GM12878 (cell line): Measurements from ENCODE around the gene RPS6KA5. TPM values are rescaled to one million over a fixed set of nuclear protein-coding genes. Genes with fewer than 3 reads are reported as not detected.

ENCODE experiments used
- ATAC-seq: fragments of 200-7000 bp; cut with Tn5 transposase; 3 replicates; pipeline ENCODE4 v1.9.1; 2020; ENCODE audit warnings: mild to moderate bottlenecking, moderate library complexity
- BruUV-seq: library from RNA; stranded (reverse); fragments of 400-500 nt; replicated peaks from 2 replicates; lab custom pipeline; 2021; lab: Mats Ljungman, UMichigan
- CTCF ChIA-PET: fragments of 300-600 bp; sonication (Branson Sonifier 250); formaldehyde crosslinking; extraction: SDS; loops from one replicate; lab custom pipeline; 2021; ENCODE audit warnings: inconsistent platforms; lab: Yijun Ruan, JAX
- POLR2A ChIA-PET: fragments of 350-600 bp; formaldehyde crosslinking; extraction: SDS; loops from one replicate; lab custom pipeline; 2021; ENCODE audit warnings: inconsistent platforms; lab: Charles Lee
- RAD21 ChIA-PET: fragments of 300-600 bp; sonication (Branson Sonifier 250); formaldehyde crosslinking; loops from one replicate; lab custom pipeline; 2023; ENCODE audit warnings: antibody characterized with exemption; ENCODE audit not compliant: unreplicated experiment; lab: Charles Lee
- SMC1A ChIA-PET: fragments of 300-600 bp; sonication (Branson Sonifier 250); formaldehyde crosslinking; loops from one replicate; lab custom pipeline; 2023; ENCODE audit not compliant: unreplicated experiment, uncharacterized antibody; lab: Charles Lee
- DNase-seq: peaks from one replicate; pipeline ENCODE4 v3.0.0-alpha.2; 2011; ENCODE audit warnings: low read depth, low spot score
- FAIRE-seq: peaks from 3 replicates; lab custom pipeline; 2011; peaks lifted over from hg19 to GRCh38; lab: Jason Lieb, UNC
- H2AFZ ChIP-seq: 2 replicates; pipeline ENCODE4 v1.6.0; 2011; ENCODE audit warnings: low read depth, low read length, control low read depth; ENCODE audit not compliant: control insufficient read depth
- H3K27ac ChIP-seq: 2 replicates; pipeline ENCODE4 v1.5.1; 2011; ENCODE audit warnings: control low read depth; ENCODE audit not compliant: control insufficient read depth, insufficient read depth
- H3K27me3 ChIP-seq, 2 experiments: replicated peaks in 1 of 2; 2 replicates each; pipeline versions ENCODE4 v1.6.0 to v1.6.1; 2011; ENCODE audit warnings: low read length in 1 of 2; ENCODE audit not compliant: control insufficient read depth in 2 of 2, insufficient read depth in 2 of 2
- H3K36me3 ChIP-seq, 2 experiments: 2 replicates each; pipeline ENCODE4 v1.5.1; 2011; ENCODE audit warnings: low read length in 1 of 2; ENCODE audit not compliant: control insufficient read depth in 2 of 2, insufficient read depth in 2 of 2
- H3K4me1 ChIP-seq: 2 replicates; pipeline ENCODE4 v1.6.1; 2011; ENCODE audit warnings: mild to moderate bottlenecking, low read length, moderate library complexity, mixed read lengths; ENCODE audit not compliant: control insufficient read depth, insufficient read depth
- H3K4me2 ChIP-seq: 2 replicates; pipeline ENCODE4 v1.6.0; 2011; ENCODE audit warnings: control low read depth; ENCODE audit not compliant: control insufficient read depth, insufficient read depth
- H3K4me3 ChIP-seq: fragments of 200-600 bp; sonication (generic); 2 replicates; pipeline ENCODE4 v1.5.1; 2016
- H3K79me2 ChIP-seq: 2 replicates; pipeline ENCODE4 v1.6.0; 2011; ENCODE audit warnings: low read length; ENCODE audit not compliant: control insufficient read depth, insufficient read depth
- H3K9ac ChIP-seq: 2 replicates; pipeline ENCODE4 v1.8.0; 2011; ENCODE audit warnings: low read length, control low read depth, mixed read lengths; ENCODE audit not compliant: control insufficient read depth, insufficient read depth
- H3K9me3 ChIP-seq: replicated peaks from 3 replicates; pipeline ENCODE4 v1.5.1; 2011; ENCODE audit warnings: mild to moderate bottlenecking, low read length; ENCODE audit not compliant: control insufficient read depth, insufficient read depth
- H4K20me1 ChIP-seq: 2 replicates; pipeline ENCODE4 v1.6.0; 2011; ENCODE audit not compliant: control insufficient read depth, insufficient read depth
- BRCA1 ChIP-seq: IDR thresholded peaks from 2 replicates; pipeline ENCODE4 v1.6.1; 2011; ENCODE audit warnings: low read depth, low read length, improper control_type of control experiment
- EED ChIP-seq: sonication (generic); IDR thresholded peaks from 2 replicates; pipeline ENCODE4 v1.6.1; 2016; ENCODE audit warnings: antibody characterized with exemption, low read depth
- IKZF2 ChIP-seq, 2 experiments: fragments of 450-650 bp; IDR thresholded peaks; 2 replicates each; pipeline ENCODE4 v1.6.1; 2017; ENCODE audit warnings: mild to moderate bottlenecking in 2 of 2, moderate library complexity in 2 of 2
- SMAD5 ChIP-seq: IDR thresholded peaks from 2 replicates; pipeline ENCODE4 v1.6.1; 2016; ENCODE audit warnings: antibody characterized with exemption, low read depth
- SPI1 ChIP-seq: IDR thresholded peaks from 2 replicates; pipeline ENCODE4 v1.6.1; 2011; ENCODE audit warnings: low read depth, mild to moderate bottlenecking, low read length, moderate library complexity, borderline replicate concordance; ENCODE audit not compliant: insufficient read depth
- YBX1 ChIP-seq: fragments of 450-650 bp; IDR thresholded peaks from 2 replicates; pipeline ENCODE4 v1.6.1; 2016; ENCODE audit warnings: antibody characterized with exemption
- WGBS: methylation state at CpG from one replicate; pipeline ENCODE4 v1.1.6; 2016; ENCODE audit warnings: low lambda C conversion rate; ENCODE audit not compliant: insufficient replicate concordance, insufficient coverage; ENCODE audit errors: missing lambda C conversion rate; 5-methylcytosine and 5-hydroxymethylcytosine counted together
- in situ Hi-C: fragments of 300-500 bp; cut with MboI; formaldehyde crosslinking; loops from 9 replicates; pipeline ENCODE4 v1.14.3; 2018; ENCODE audit warnings: mixed read lengths
- intact Hi-C: fragments of 100-400 bp; cut with micrococcal nuclease; formaldehyde crosslinking; loops from one replicate; pipeline ENCODE4 v1.14.2; 2022; ENCODE audit not compliant: unreplicated experiment
- polyA plus RNA-seq, 11 experiments: library from polyadenylated mRNA; depleted of rRNA in 4 of 11; unstranded in 6 of 11; stranded (reverse) in 5 of 11; fragments of >200 nt; fragmentation: Nextera tagmentation in 4 of 11; fragmentation: Illumina TruSeq in 1 of 11; extraction: Ambion mirVana in 4 of 11; extraction: Trizol in 1 of 11; gene quantifications; 1 replicate in 1 of 11; 2 replicates in 10 of 11; pipeline versions ENCODE4 v1.2.1 to v1.2.3, GENCODE V29; 2011 to 2016; ENCODE audit warnings: inconsistent platforms in 2 of 11, missing spikeins in 2 of 11, low read depth in 1 of 11
- total RNA-seq, 4 experiments: library from RNA; depleted of rRNA in 3 of 4; stranded (reverse); fragments of >200 nt in 3 of 4; fragmentation: Illumina TruSeq in 1 of 4; extraction: Trizol in 1 of 4; gene quantifications; 2 replicates each; pipeline versions ENCODE4 v1.2.1 to v1.2.3, GENCODE V29; 2013 to 2021

Gene RPS6KA5
- total and polyA plus RNA-seq, 10 of the 15 experiments (the other 5 are each of a cell fraction or from before 2014, with no cell fraction given), result 1.4 to 7.0 (median 3.7) TPM

- DNase-seq (no peak), FAIRE-seq (peak; percentile 85), ATAC-seq (peak; percentile 55)
- H3K9me3 ChIP-seq, result no peaks in the 10 kb centered on the region
- H4K20me1 ChIP-seq, result no peaks in the 10 kb centered on the region
- 11% methylated on average over 3 of the region's 3 CpGs for WGBS
- H3K4me1 ChIP-seq, result peaks cover 13% of the 10 kb centered on the region
- ChIA-PET RAD21 (interaction anchor here (0.6 to 1.7 kb wide), 3 partner anchors 138 to 204 kb away, joined by 3 to 11 read pairs (median 3); no protein-coding TSS in a partner anchor), SMC1A (interaction anchor here (1.0 to 1.7 kb wide), 5 partner anchors 9 to 144 kb away, joined by 3 to 8 read pairs (median 4); partner anchors contain the start of gene DGLUCY), POLR2A (no interaction called here), CTCF (interaction anchor here (0.6 to 2.9 kb wide), 10 partner anchors 10 to 539 kb away, joined by 3 to 14 read pairs (median 3); no protein-coding TSS in a partner anchor)
- H3K36me3 ChIP-seq, result no peaks in the 10 kb centered on the region
- TF ChIP-seq IKZF2 (IDR thresholded peaks at IDR 0.05) (peak; percentile 16 to 31; a peak in 3 of 4 replicates), SPI1 (peak; percentile 41; the same call in 1 of the 2 replicates), YBX1 (no peak), BRCA1 (no peak), EED (peak; percentile 24; the same call in 1 of the 2 replicates), SMAD5 (no peak)
- peak overlapping the region; percentile 30; the same call in 1 of the 2 replicates for H3K4me2 ChIP-seq
- no peak overlapping the region for H3K9ac ChIP-seq
- in situ Hi-C loops, result no loop called here
- no peak overlapping the region for H2AFZ ChIP-seq
- H3K79me2 ChIP-seq, result no peaks in the 10 kb centered on the region
- no peak overlapping the region for H3K4me3 ChIP-seq
- no peaks in the 10 kb centered on the region for H3K27me3 ChIP-seq
- no TSS peak for BruUV-seq
- no peak overlapping the region for H3K27ac ChIP-seq
- intact Hi-C loops, result loop anchor here (5.0 kb wide), 1 partner anchor 62 kb away; no protein-coding TSS in a partner anchor
Observed at GRCh38 chr14:90969531-90970166, 90.8 kb downstream of the RPS6KA5 start.
